ENCODE results near the gene DHRS1.
"Not testable (repeated sequence)": the region's sequence is repeated elsewhere in the genome, so short reads cannot be mapped to it uniquely, and the experiment has no call there.

DHRS1 gene

GRCh38 chr14:24247422-24247821 lies 52.2 kb downstream of the DHRS1 start:
- Mint-ChIP-seq H3K27ac (peak overlapping the region; percentile 88), H3K4me1 (peaks cover 50% of the 10 kb centered on the region), H3K36me3 (peaks cover 8% of the 10 kb centered on the region), H3K4me3 (peak overlapping the region; percentile 37), H3K9me3 (no peaks in the 10 kb centered on the region)
- no peak for ATAC-seq
- no peak for DNase-seq (ENCODE audit: low spot score in 2 of 2)

- H3K36me3 Mint-ChIP-seq, result peaks cover 15% of the 10 kb centered on the region
- peak overlapping the region; percentile 37 for H3K4me3 Mint-ChIP-seq
- ATAC-seq (peak; percentile 35), DNase-seq (ENCODE audit: low spot score in 2 of 2) (peak in 1 of 2 donors; percentile 66)
- peaks cover 50% of the 10 kb centered on the region for H3K4me1 Mint-ChIP-seq
- no peaks in the 10 kb centered on the region for H3K9me3 Mint-ChIP-seq
- peak overlapping the region; percentile 88 for H3K27ac Mint-ChIP-seq
Measured at GRCh38 chr14:24246765-24247212, 52.8 kb downstream of the DHRS1 start.

- not testable (repeated sequence) for H3K4me3 Mint-ChIP-seq; H3K9me3 Mint-ChIP-seq; DNase-seq (ENCODE audit: low spot score in 2 of 2); ATAC-seq
- Mint-ChIP-seq H3K36me3 (peaks cover 28% of the 10 kb centered on the region), H3K4me1 (peaks cover 56% of the 10 kb centered on the region), H3K27ac (peak overlapping the region; percentile 84)
Measured at GRCh38 chr14:24245350-24245749, 54.2 kb downstream of the DHRS1 start.

DNA sequence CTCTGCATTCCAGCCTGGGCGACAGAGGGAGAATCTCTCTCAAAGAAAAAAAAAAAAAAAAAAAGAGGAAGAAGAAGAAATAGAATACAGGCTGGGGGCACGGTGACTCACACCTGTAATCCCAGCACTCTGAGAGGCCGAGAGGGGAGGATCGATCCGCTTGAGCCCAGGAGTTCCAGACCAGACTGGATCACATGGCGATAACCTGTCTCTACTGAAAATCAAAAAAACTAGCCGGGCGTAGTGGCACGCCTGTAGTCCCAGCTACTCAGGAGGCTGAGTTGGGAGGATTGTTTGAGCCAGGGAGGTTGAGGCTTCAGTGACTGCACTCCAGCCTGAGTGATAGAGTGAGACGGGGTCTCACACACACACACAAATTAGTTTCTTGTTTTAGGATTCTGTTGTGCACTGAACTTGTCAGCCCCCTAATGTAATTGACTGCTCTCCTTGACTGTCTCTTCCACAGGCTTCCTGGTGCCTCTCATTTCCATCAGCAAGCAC lies 56.2 kb downstream of the DHRS1 start:
- Mint-ChIP-seq H3K36me3 (peaks cover 47% of the 10 kb centered on the region), H3K9me3 (no peaks in the 10 kb centered on the region), H3K27ac (peak overlapping the region; percentile 98), H3K4me3 (peak overlapping the region; percentile 91), H3K4me1 (peaks cover 63% of the 10 kb centered on the region)
- ATAC-seq, result no peak
- DNase-seq (ENCODE audit: low spot score in 2 of 2), result no peak

DNA sequence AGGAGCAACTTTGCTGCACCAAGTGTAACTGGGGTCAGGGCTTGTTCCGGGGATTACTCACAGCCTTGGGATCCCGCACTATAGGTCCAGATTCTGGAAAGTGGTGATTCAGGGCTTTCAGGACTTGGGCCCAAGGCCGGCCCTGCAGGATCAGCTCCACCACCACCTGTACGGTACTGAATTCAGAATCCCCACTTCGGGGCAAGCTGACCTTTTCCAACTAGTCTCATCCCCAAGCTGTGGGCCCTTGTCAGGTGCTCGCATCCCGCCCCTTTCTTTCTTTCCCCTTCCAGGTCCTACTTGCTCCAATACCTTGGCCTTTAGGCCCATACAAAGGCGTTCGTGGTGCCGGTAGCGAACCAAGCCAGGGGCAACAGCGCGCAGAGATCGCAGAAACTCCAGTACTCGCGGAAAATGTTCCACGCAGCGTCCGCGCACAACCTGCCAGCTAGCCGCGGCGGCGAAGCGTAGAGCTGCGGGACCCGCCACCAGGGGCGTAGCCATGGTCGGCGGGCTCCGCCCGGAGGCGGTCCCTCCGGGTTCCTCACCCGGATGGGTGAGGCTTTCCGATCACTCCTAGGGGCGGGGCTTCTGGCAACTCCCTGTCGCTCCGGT lies 57.6 kb downstream of the DHRS1 start:
- H3K4me1 Mint-ChIP-seq, result peaks cover 67% of the 10 kb centered on the region

More for the DNA sequence above, 57.6 kb downstream of the DHRS1 start:
- peaks cover 62% of the 10 kb centered on the region for H3K36me3 Mint-ChIP-seq
- peak overlapping the region; percentile 91 for H3K4me3 Mint-ChIP-seq
- H3K27ac Mint-ChIP-seq, result peak overlapping the region; percentile 98
- DNase-seq (ENCODE audit: low spot score in 2 of 2), result no peak
- peak; percentile 88 for ATAC-seq
- no peaks in the 10 kb centered on the region for H3K9me3 Mint-ChIP-seq
